ENCODE measurements around the gene ACKR1. TPM values are rescaled to one million over a fixed set of nuclear protein-coding genes. Genes with fewer than 3 reads are reported as not detected.
A peak's percentile ranks its signal among the peaks of the same experiment; 100 is the strongest.

ACKR1 gene
- total and polyA plus RNA-seq, 2 of the 13 experiments (the other 11 are each of a cell fraction or from before 2014, with no cell fraction given) = not detected

GRCh38 chr1:159177272-159177907, 27.3 kb upstream of the ACKR1 start (continued):
- TF ChIP-seq JDP2 (CRISPR knock-in tag; IDR thresholded peaks at IDR 0.05; ENCODE audit: borderline replicate concordance) (peak; percentile 75; the same call in 1 of the 2 replicates), ZNF598 (CRISPR knock-in tag; IDR thresholded peaks at IDR 0.05; ENCODE audit: borderline replicate concordance) (no peak), ZHX1 (CRISPR knock-in tag; IDR thresholded peaks at IDR 0.05; ENCODE audit: low read depth) (0 out of 2 replicates have a peak, but pooled peaks have one; percentile 31), ZNF138 (CRISPR knock-in tag; IDR thresholded peaks at IDR 0.05; ENCODE audit: low read depth) (peak; percentile 70; the same call in 1 of the 2 replicates), ZNF12 (CRISPR knock-in tag; IDR thresholded peaks at IDR 0.05) (peak; percentile 92), ZEB1 (IDR thresholded peaks at IDR 0.05; ENCODE audit: insufficient replicate concordance, low read depth) (no peak), MTF1 (CRISPR knock-in tag; IDR thresholded peaks at IDR 0.05) (peak; percentile 97), ZNF607 (CRISPR knock-in tag; IDR thresholded peaks at IDR 0.05; ENCODE audit: borderline replicate concordance) (peak; percentile 98), ZNF251 (CRISPR knock-in tag; IDR thresholded peaks at IDR 0.05) (0 out of 2 replicates have a peak, but pooled peaks have one; percentile 76), BORCS8-MEF2B (CRISPR knock-in tag; IDR thresholded peaks at IDR 0.05) (peak; percentile 90), KDM4B (CRISPR knock-in tag; IDR thresholded peaks at IDR 0.05) (peak; percentile 98), ZNF281 (CRISPR knock-in tag; IDR thresholded peaks at IDR 0.05; ENCODE audit: borderline replicate concordance) (peak; percentile 72; the same call in 1 of the 2 replicates), ZNF510 (CRISPR knock-in tag; IDR thresholded peaks at IDR 0.05; ENCODE audit: low read depth) (no peak), EP300 (IDR thresholded peaks at IDR 0.05; ENCODE audit: low read depth in 2 of 2, low read length in 2 of 2) (no peak), EP300 (CRISPR knock-in tag; IDR thresholded peaks at IDR 0.05; ENCODE audit: borderline replicate concordance) (peak; percentile 50; the same call in 1 of the 2 replicates), MIER2 (CRISPR knock-in tag; IDR thresholded peaks at IDR 0.05) (peak; percentile 100), MXD1 (CRISPR knock-in tag; IDR thresholded peaks at IDR 0.05) (peak; percentile 68), SAP130 (CRISPR knock-in tag; IDR thresholded peaks at IDR 0.05; ENCODE audit: low read depth) (peak; percentile 90), PHF8 (CRISPR knock-in tag; IDR thresholded peaks at IDR 0.05) (no peak), HNRNPK (IDR thresholded peaks at IDR 0.05; ENCODE audit: low read depth, low read length, poor library complexity, severe bottlenecking) (no peak), MTA3 (CRISPR knock-in tag; IDR thresholded peaks at IDR 0.05) (peak; percentile 91; the same call in 1 of the 2 replicates), HNRNPUL1 (IDR thresholded peaks at IDR 0.05; ENCODE audit: low read depth, low read length) (no peak), ZNF883 (CRISPR knock-in tag; IDR thresholded peaks at IDR 0.05; ENCODE audit: not compliant biosample characterization) (no peak), ZNF720 (CRISPR knock-in tag; IDR thresholded peaks at IDR 0.05) (peak; percentile 96), MYC (CRISPR knock-in tag; IDR thresholded peaks at IDR 0.05; ENCODE audit: borderline replicate concordance) (peak; percentile 26; the same call in 1 of the 2 replicates)

All from HepG2 (cell line).